OCI-LY7 (cell line): ENCODE data around the gene METTL1. TPM values are rescaled to one million over a fixed set of nuclear protein-coding genes. Genes with fewer than 3 reads are reported as not detected.
A peak's percentile ranks its signal among the peaks of the same experiment; 100 is the strongest.

ENCODE experiments used
- BruUV-seq: library from RNA; stranded (reverse); fragments of 400-500 nt; replicated peaks from 2 replicates; lab custom pipeline; 2021; lab: Mats Ljungman, UMichigan
- CTCF ChIA-PET: fragments of 300-600 bp; sonication (Branson Sonifier 250); formaldehyde crosslinking; loops from one replicate; lab custom pipeline; 2022; ENCODE audit warnings: antibody characterized with exemption; ENCODE audit not compliant: unreplicated experiment; lab: Charles Lee
- POLR2A ChIA-PET: fragments of 300-600 bp; sonication (Branson Sonifier 250); formaldehyde crosslinking; loops from one replicate; lab custom pipeline; 2022; ENCODE audit warnings: antibody characterized with exemption; lab: Charles Lee
- DNase-seq: peaks from one replicate; pipeline ENCODE4 v3.0.0-alpha.2; 2015; ENCODE audit warnings: low spot score
- H2AFZ ChIP-seq: fragments of 200-600 bp; sonication (generic), shearing (Covaris generic); 2 replicates; pipeline ENCODE4 v1.6.1; 2014; ENCODE audit warnings: mild to moderate bottlenecking, antibody characterized with exemption, low read length, moderate library complexity
- H3K27ac ChIP-seq: fragments of 200-600 bp; sonication (generic); 2 replicates; pipeline ENCODE4 v1.5.1; 2014; ENCODE audit warnings: mixed run types, low read depth, mild to moderate bottlenecking, moderate library complexity, low read length, inconsistent platforms; ENCODE audit not compliant: poor library complexity, severe bottlenecking
- H3K36me3 ChIP-seq: fragments of 200-600 bp; sonication (generic); 2 replicates; pipeline ENCODE4 v1.6.1; 2014; ENCODE audit warnings: mild to moderate bottlenecking, antibody characterized with exemption, low read length, moderate library complexity, mixed read lengths; ENCODE audit not compliant: insufficient read depth
- H3K4me1 ChIP-seq: fragments of 200-600 bp; sonication (generic); 2 replicates; pipeline ENCODE4 v1.5.1; 2014; ENCODE audit warnings: mild to moderate bottlenecking, low read length; ENCODE audit not compliant: insufficient read depth, poor library complexity, severe bottlenecking
- H3K4me2 ChIP-seq: fragments of 200-600 bp; sonication (generic); 2 replicates; pipeline ENCODE4 v1.6.1; 2014; ENCODE audit warnings: mild to moderate bottlenecking, low read length
- H3K4me3 ChIP-seq: fragments of 200-600 bp; sonication (generic); 2 replicates; pipeline ENCODE4 v1.5.1; 2014; ENCODE audit warnings: mild to moderate bottlenecking, low read depth, low read length; ENCODE audit not compliant: poor library complexity, severe bottlenecking
- H3K79me2 ChIP-seq: fragments of 200-600 bp; sonication (generic); 2 replicates; pipeline ENCODE4 v1.6.1; 2016; ENCODE audit warnings: low read depth, mild to moderate bottlenecking, low read length, moderate library complexity, mixed read lengths; ENCODE audit not compliant: insufficient read depth
- H3K9me2 ChIP-seq: fragments of 200-600 bp; sonication (generic); 2 replicates; pipeline ENCODE4 v1.6.1; 2016; ENCODE audit warnings: mild to moderate bottlenecking, low read length, mixed read lengths; ENCODE audit not compliant: insufficient read depth
- H3K9me3 ChIP-seq: fragments of 200-600 bp; sonication (generic); 2 replicates; pipeline ENCODE4 v1.6.1; 2014; ENCODE audit warnings: mild to moderate bottlenecking, mixed run types, low read length, mixed read lengths
- H4K20me1 ChIP-seq: fragments of 200-600 bp; sonication (generic); 2 replicates; pipeline ENCODE4 v1.6.1; 2014; ENCODE audit warnings: mild to moderate bottlenecking, antibody characterized with exemption, low read length, moderate library complexity, mixed read lengths; ENCODE audit not compliant: insufficient read depth
- EZH2phosphoT487 ChIP-seq: fragments of 200-600 bp; sonication (generic); IDR thresholded peaks from 2 replicates; pipeline ENCODE4 v1.6.1; 2018; ENCODE audit warnings: low read depth, borderline replicate concordance, mild to moderate bottlenecking, mixed run types, antibody characterized with exemption, low read length, moderate library complexity, mixed read lengths
- intact Hi-C: fragments of 100-400 bp; cut with micrococcal nuclease; formaldehyde crosslinking; loops from one replicate; pipeline ENCODE4 v1.10.0; 2022; ENCODE audit not compliant: unreplicated experiment
- total RNA-seq, 2 experiments: library from RNA; depleted of rRNA in 1 of 2; stranded (reverse); fragments of >200 nt in 1 of 2; shearing (Covaris generic) in 1 of 2; gene quantifications; 2 replicates each; pipeline ENCODE4 v1.2.3, GENCODE V29; 2014 to 2022
- TF ChIP-seq, protein P1 (sequence below): fragments of 200-600 bp; sonication (generic); conservative IDR thresholded peaks from 2 replicates; pipeline ENCODE4 v1.5.1; 2014; ENCODE audit warnings: mild to moderate bottlenecking, antibody characterized with exemption, low read length, moderate library complexity, mixed read lengths

METTL1 gene
- total RNA-seq, 2 experiments from 2014 or later: 22.2 to 23.6 TPM

DNA sequence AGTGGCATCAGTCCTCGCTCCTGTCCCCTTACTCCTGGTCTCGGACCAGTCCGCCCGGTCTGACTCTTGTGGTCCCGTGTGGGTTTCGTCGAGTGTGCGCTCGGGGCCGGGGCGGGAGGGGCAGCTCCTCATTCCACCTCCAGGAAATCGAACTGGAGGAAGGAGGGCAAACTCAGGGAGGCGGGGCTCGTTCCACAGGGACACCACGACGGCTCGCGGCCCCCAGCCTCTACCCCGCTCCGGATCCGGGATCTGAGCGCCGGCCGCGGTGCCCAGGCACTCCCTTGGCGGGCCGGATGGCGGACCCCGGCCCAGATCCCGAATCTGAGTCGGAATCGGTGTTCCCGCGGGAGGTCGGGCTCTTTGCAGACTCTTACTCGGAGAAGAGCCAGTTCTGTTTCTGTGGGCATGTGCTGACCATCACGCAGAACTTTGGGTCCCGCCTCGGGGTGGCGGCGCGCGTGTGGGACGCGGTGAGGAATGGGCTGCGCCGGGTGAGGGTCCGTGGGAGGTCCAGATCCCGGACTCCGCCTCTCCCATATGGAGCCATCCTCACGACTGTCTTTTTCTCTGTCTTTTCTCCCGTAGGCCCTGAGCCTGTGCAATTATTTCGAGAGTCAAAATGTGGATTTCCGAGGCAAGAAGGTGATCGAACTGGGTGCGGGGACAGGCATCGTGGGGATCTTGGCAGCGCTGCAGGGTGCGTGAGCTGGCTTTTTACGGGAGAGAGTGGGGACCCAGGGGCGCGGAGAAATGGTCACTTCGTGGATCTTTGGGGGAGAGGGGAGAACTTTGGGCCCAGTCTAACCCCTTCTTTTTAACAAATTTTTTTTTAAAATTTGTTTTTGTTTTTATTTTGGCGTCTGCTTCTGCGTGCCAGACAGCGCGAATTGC, 771 bp upstream of the METTL1 start, which contains the start of gene EEF1AKMT3:
Gene EEF1AKMT3, plus strand, starts transcription at position 186 of the 894 bp plus-strand sequence. Its CDS starts 111 bp downstream, at position 297.
- intact Hi-C loops: no loop called here
- no peak for DNase-seq
- H3K4me3 ChIP-seq: peak within 1 kb of the TSS; percentile 81

DNA sequence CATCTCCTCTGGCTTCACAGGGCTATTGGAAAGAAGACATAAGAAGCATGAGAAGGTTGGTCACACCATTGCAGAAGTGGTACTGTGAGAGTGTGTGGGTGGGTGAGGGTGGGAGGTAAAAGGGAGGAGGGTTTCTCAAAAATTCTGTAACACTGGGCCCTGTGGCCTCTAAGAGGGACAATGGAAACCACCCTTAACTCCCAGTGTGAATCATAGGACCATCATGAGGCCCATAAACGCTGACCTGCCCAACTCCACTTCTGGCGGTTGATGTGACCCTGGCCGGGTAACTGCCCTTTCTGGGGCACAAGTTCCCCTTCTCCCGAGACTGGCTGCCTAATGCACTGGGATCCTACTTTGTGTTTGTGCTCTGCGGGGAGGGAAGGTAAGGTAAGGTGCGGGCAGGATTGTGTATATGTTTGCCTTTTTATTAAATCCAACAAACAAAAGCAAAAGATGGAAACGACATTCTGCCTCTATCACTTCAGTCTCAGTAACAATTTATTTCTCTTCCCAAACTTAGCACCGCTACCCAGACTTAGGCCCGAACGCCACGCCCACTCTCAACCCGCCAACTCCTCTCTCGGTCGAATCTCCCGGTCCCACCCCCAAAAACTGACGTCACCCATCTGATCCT, 551 bp downstream of the METTL1 start:
- ChIA-PET POLR2A (interaction anchor here (0.5 to 1.3 kb wide), 6 partner anchors 10 to 131 kb away, joined by 3 to 5 read pairs (median 3); partner anchors contain the start of genes CDK4 and TSFM), CTCF (interaction anchor here (0.5 to 0.7 kb wide), 2 partner anchors 66 to 128 kb away, joined by 3 read pairs; no protein-coding TSS in a partner anchor)
- peak overlapping the region; percentile 94; the same call in 1 of the 2 replicates for H2AFZ ChIP-seq
- H4K20me1 ChIP-seq: no peaks in the 10 kb centered on the region
- TF ChIP-seq, protein P1, sequence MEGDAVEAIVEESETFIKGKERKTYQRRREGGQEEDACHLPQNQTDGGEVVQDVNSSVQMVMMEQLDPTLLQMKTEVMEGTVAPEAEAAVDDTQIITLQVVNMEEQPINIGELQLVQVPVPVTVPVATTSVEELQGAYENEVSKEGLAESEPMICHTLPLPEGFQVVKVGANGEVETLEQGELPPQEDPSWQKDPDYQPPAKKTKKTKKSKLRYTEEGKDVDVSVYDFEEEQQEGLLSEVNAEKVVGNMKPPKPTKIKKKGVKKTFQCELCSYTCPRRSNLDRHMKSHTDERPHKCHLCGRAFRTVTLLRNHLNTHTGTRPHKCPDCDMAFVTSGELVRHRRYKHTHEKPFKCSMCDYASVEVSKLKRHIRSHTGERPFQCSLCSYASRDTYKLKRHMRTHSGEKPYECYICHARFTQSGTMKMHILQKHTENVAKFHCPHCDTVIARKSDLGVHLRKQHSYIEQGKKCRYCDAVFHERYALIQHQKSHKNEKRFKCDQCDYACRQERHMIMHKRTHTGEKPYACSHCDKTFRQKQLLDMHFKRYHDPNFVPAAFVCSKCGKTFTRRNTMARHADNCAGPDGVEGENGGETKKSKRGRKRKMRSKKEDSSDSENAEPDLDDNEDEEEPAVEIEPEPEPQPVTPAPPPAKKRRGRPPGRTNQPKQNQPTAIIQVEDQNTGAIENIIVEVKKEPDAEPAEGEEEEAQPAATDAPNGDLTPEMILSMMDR: no peak
- TF ChIP-seq EZH2phosphoT487: no peak
- H3K79me2 ChIP-seq: peaks cover 12% of the 10 kb centered on the region; the same call in 1 of the 2 replicates
- TSS peak; percentile 66 for BruUV-seq
- H3K9me3 ChIP-seq: no peaks in the 10 kb centered on the region
- DNase-seq: peak; percentile 92
- H3K4me3 ChIP-seq: peak overlapping the region; percentile 81
- no peaks in the 10 kb centered on the region for H3K9me2 ChIP-seq
- peaks cover 32% of the 10 kb centered on the region for H3K36me3 ChIP-seq
- H3K27ac ChIP-seq: peak overlapping the region; percentile 70
- intact Hi-C loops: no loop called here
- H3K4me1 ChIP-seq: peaks cover 25% of the 10 kb centered on the region
- H3K4me2 ChIP-seq: peak overlapping the region; percentile 83

More for the DNA sequence above, 771 bp upstream of the METTL1 start, which contains the start of gene EEF1AKMT3:
- Histone ChIP-seq H3K9me3 (no peaks in the 10 kb centered on the region), H3K9me2 (no peaks in the 10 kb centered on the region), H3K27ac (peak within 1 kb of the TSS; percentile 70), H3K36me3 (peaks cover 31% of the 10 kb centered on the region), H3K4me1 (peaks cover 25% of the 10 kb centered on the region), H3K4me2 (peak within 1 kb of the TSS; percentile 83), H4K20me1 (no peaks in the 10 kb centered on the region), H3K79me2 (peaks cover 12% of the 10 kb centered on the region; the same call in 1 of the 2 replicates), H2AFZ (peak within 1 kb of the TSS; percentile 94)
- ChIA-PET POLR2A (interaction anchor here (0.9 to 1.3 kb wide), 7 partner anchors 9 to 27 kb away, joined by 3 to 5 read pairs (median 3); partner anchors contain the start of gene TSFM), CTCF (interaction anchor here (0.6 to 0.7 kb wide), 2 partner anchors 13 to 249 kb away, joined by 3 to 10 read pairs; no protein-coding TSS in a partner anchor)
- TF ChIP-seq, protein P1: no peak
- no peak for TF ChIP-seq EZH2phosphoT487
- no TSS peak for BruUV-seq
